ENCODE data around the gene MAN1C1. TPM values are rescaled to one million over a fixed set of nuclear protein-coding genes. Genes with fewer than 3 reads are reported as not detected.
"Not testable (repeated sequence)": the region's sequence is repeated elsewhere in the genome, so short reads cannot be mapped to it uniquely, and the experiment has no call there.

MAN1C1 gene
- polyA plus RNA-seq, 1 of the 3 experiments (the other 2 are of a cell fraction) = 0.20 TPM

GRCh38 chr1:25695090-25695770 lies 78.6 kb downstream of the MAN1C1 start:
- ChIA-PET POLR2A (no interaction called here), CTCF (interaction anchor here (0.7 to 1.3 kb wide), 9 partner anchors 9 to 207 kb away, joined by 3 to 10 read pairs (median 3); no protein-coding TSS in a partner anchor)
- no peaks in the 10 kb centered on the region for H4K20me1 ChIP-seq (ENCODE audit: insufficient read depth)
- H3K9ac ChIP-seq = no peak overlapping the region
- no peak overlapping the region for H3K27ac ChIP-seq (ENCODE audit: low read depth in 2 of 2, low read length in 1 of 2)
- no peaks in the 10 kb centered on the region for H3K79me2 ChIP-seq (ENCODE audit: insufficient read depth)
- no peaks in the 10 kb centered on the region for H3K9me3 ChIP-seq
- no peak for DNase-seq
- 86% methylated on average over 14 of the region's 15 CpGs for WGBS (ENCODE audit: low lambda C conversion rate)
- H3K4me1 ChIP-seq (ENCODE audit: control insufficient read depth in 1 of 2, insufficient read depth in 2 of 2, low read depth in 1 of 2, low read length in 1 of 2) = peaks cover 8 to 19% of the 10 kb centered on the region in 2 experiments; a peak in 3 of 4 replicates
- no peaks in the 10 kb centered on the region for H3F3A ChIP-seq (replicated peaks; ENCODE audit: insufficient read depth)
- no peaks in the 10 kb centered on the region for H3K9me2 ChIP-seq
- H3K27me3 ChIP-seq (ENCODE audit: insufficient read depth) = no peaks in the 10 kb centered on the region; the same call in 1 of the 2 replicates
- TF ChIP-seq CHD2 (IDR thresholded peaks at IDR 0.05; ENCODE audit: low read length, partially characterized antibody) (no peak), RCOR1 (IDR thresholded peaks at IDR 0.05; ENCODE audit: low read length) (no peak), SMC3 (IDR thresholded peaks at IDR 0.05; ENCODE audit: low read depth, low read length) (peak; percentile 17; the same call in 1 of the 2 replicates), RAD21 (IDR thresholded peaks at IDR 0.05; ENCODE audit: low read length) (peak; percentile 32; the same call in 1 of the 2 replicates), FOXJ3 (CRISPR knock-in tag; IDR thresholded peaks at IDR 0.05) (no peak), CTCF (IDR thresholded peaks at IDR 0.05) (peak; percentile 32; the same call in 1 of the 2 replicates)
- no peak overlapping the region for H2AFZ ChIP-seq (ENCODE audit: low read depth)
- no peak overlapping the region for H3K4me2 ChIP-seq
- no peak overlapping the region for H3K4me3 ChIP-seq (ENCODE audit: low read depth in 2 of 2, low read length in 1 of 2)
- no peaks in the 10 kb centered on the region for H3K36me3 ChIP-seq (replicated peaks in 1 of 2; ENCODE audit: control insufficient read depth in 1 of 2, insufficient read depth in 2 of 2, low read length in 1 of 2)

GRCh38 chr1:25695771-25696311 lies 79.2 kb downstream of the MAN1C1 start:
- H3K36me3 ChIP-seq (replicated peaks in 1 of 2; ENCODE audit: control insufficient read depth in 1 of 2, insufficient read depth in 2 of 2, low read length in 1 of 2) = no peaks in the 10 kb centered on the region
- no peaks in the 10 kb centered on the region for H3K9me2 ChIP-seq
- no peak overlapping the region for H3K4me2 ChIP-seq
- ChIA-PET POLR2A (no interaction called here), CTCF (interaction anchor here (0.9 to 2.3 kb wide), 2 partner anchors 11 to 30 kb away, joined by 3 to 6 read pairs; no protein-coding TSS in a partner anchor)
- no peak overlapping the region for H3K9ac ChIP-seq
- no peaks in the 10 kb centered on the region for H3K9me3 ChIP-seq
- no peaks in the 10 kb centered on the region for H3K79me2 ChIP-seq (ENCODE audit: insufficient read depth)
- H2AFZ ChIP-seq (ENCODE audit: low read depth) = no peak overlapping the region
- WGBS (ENCODE audit: low lambda C conversion rate) = 75% methylated on average over 11 of the region's 11 CpGs
- H4K20me1 ChIP-seq (ENCODE audit: insufficient read depth) = no peaks in the 10 kb centered on the region
- TF ChIP-seq PBX3 (IDR thresholded peaks at IDR 0.05) = peak; percentile 52
- TF ChIP-seq EP300 (IDR thresholded peaks at IDR 0.05; ENCODE audit: borderline replicate concordance in 1 of 2, low read depth in 1 of 2, low read length in 1 of 2) = no peak
- H3K27me3 ChIP-seq (ENCODE audit: insufficient read depth) = no peaks in the 10 kb centered on the region; the same call in 1 of the 2 replicates
- H3K4me1 ChIP-seq (ENCODE audit: control insufficient read depth in 1 of 2, insufficient read depth in 2 of 2, low read depth in 1 of 2, low read length in 1 of 2) = peaks cover 8 to 25% of the 10 kb centered on the region in 2 experiments; a peak in 3 of 4 replicates
- no peak for DNase-seq
- no peak overlapping the region for H3K4me3 ChIP-seq (ENCODE audit: low read depth in 2 of 2, low read length in 1 of 2)
- no peak overlapping the region for H3K27ac ChIP-seq (ENCODE audit: low read depth in 2 of 2, low read length in 1 of 2)
- H3F3A ChIP-seq (replicated peaks; ENCODE audit: insufficient read depth) = no peaks in the 10 kb centered on the region

- 96% methylated on average over 4 of the region's 4 CpGs for WGBS (ENCODE audit: low lambda C conversion rate)
- not testable (repeated sequence) for H3K79me2 ChIP-seq (ENCODE audit: insufficient read depth)
Measured at GRCh38 chr1:25696643-25697042, 80.1 kb downstream of the MAN1C1 start.

More at GRCh38 chr1:25696643-25697042, 80.1 kb downstream of the MAN1C1 start:
- H3K9me3 ChIP-seq; POLR2A ChIA-PET; H3K4me3 ChIP-seq (ENCODE audit: low read depth in 2 of 2, low read length in 1 of 2); DNase-seq; H3K9me2 ChIP-seq; H3K27ac ChIP-seq (ENCODE audit: low read depth in 2 of 2, low read length in 1 of 2); H4K20me1 ChIP-seq (ENCODE audit: insufficient read depth); H3K36me3 ChIP-seq (replicated peaks in 1 of 2; ENCODE audit: control insufficient read depth in 1 of 2, insufficient read depth in 2 of 2, low read length in 1 of 2); H3K27me3 ChIP-seq (ENCODE audit: insufficient read depth); H3K9ac ChIP-seq; H2AFZ ChIP-seq (ENCODE audit: low read depth); H3K4me2 ChIP-seq; H3F3A ChIP-seq (replicated peaks; ENCODE audit: insufficient read depth): not testable (repeated sequence)
- H3K4me1 ChIP-seq (ENCODE audit: control insufficient read depth in 1 of 2, insufficient read depth in 2 of 2, low read depth in 1 of 2, low read length in 1 of 2) = peaks cover 8 to 31% of the 10 kb centered on the region in 2 experiments; a peak in 3 of 4 replicates
- CTCF ChIA-PET = interaction anchor here (2.3 kb wide), 1 partner anchor 10 kb away, joined by 6 read pairs; no protein-coding TSS in a partner anchor
